Measurements from ENCODE around the gene DDAH1. TPM values are rescaled to one million over a fixed set of nuclear protein-coding genes. Genes with fewer than 3 reads are reported as not detected.

The DDAH1 gene
- polyA plus RNA-seq, 1 donor from 2014 or later, result 42.7 TPM

- Histone ChIP-seq H4K20me1 (ENCODE audit: insufficient read depth) (no peaks in the 10 kb centered on the region), H3K4me3 (ENCODE audit: low read length) (no peak overlapping the region), H3K27me3 (ENCODE audit: insufficient read depth, low read depth, low read length) (no peaks in the 10 kb centered on the region), H3K36me3 (ENCODE audit: insufficient read depth, low read length) (no peaks in the 10 kb centered on the region), H3K9me2 (ENCODE audit: insufficient read depth, low read length) (no peaks in the 10 kb centered on the region), H3K27ac (ENCODE audit: low read length) (no peak overlapping the region), H2AFZ (ENCODE audit: low read depth, low read length) (no peak overlapping the region), H3K79me2 (replicated peaks; ENCODE audit: insufficient read depth, low read length) (no peaks in the 10 kb centered on the region), H3K4me2 (ENCODE audit: low read length) (no peak overlapping the region), H3K9ac (ENCODE audit: low read length) (no peak overlapping the region), H3F3A (ENCODE audit: insufficient read depth, low read length, poor library complexity, severe bottlenecking) (no peaks in the 10 kb centered on the region), H3K9me3 (ENCODE audit: low read length) (no peaks in the 10 kb centered on the region)
- TF ChIP-seq POLR2AphosphoS5 (IDR thresholded peaks at IDR 0.05) (no peak), MXI1 (conservative IDR thresholded peaks at IDR 0.05; ENCODE audit: poor library complexity, severe bottlenecking) (no peak), EZH2 (IDR thresholded peaks at IDR 0.05; ENCODE audit: borderline replicate concordance, insufficient read depth, low read length, poor library complexity, severe bottlenecking) (no peak), TAF1 (IDR thresholded peaks at IDR 0.05; ENCODE audit: low read depth) (no peak), EP300 (conservative IDR thresholded peaks at IDR 0.05; ENCODE audit: poor library complexity, severe bottlenecking) (no peak), SMC3 (conservative IDR thresholded peaks at IDR 0.05; ENCODE audit: poor library complexity) (no peak), RAD21 (conservative IDR thresholded peaks at IDR 0.05) (no peak)
- TF ChIP-seq, protein P1, sequence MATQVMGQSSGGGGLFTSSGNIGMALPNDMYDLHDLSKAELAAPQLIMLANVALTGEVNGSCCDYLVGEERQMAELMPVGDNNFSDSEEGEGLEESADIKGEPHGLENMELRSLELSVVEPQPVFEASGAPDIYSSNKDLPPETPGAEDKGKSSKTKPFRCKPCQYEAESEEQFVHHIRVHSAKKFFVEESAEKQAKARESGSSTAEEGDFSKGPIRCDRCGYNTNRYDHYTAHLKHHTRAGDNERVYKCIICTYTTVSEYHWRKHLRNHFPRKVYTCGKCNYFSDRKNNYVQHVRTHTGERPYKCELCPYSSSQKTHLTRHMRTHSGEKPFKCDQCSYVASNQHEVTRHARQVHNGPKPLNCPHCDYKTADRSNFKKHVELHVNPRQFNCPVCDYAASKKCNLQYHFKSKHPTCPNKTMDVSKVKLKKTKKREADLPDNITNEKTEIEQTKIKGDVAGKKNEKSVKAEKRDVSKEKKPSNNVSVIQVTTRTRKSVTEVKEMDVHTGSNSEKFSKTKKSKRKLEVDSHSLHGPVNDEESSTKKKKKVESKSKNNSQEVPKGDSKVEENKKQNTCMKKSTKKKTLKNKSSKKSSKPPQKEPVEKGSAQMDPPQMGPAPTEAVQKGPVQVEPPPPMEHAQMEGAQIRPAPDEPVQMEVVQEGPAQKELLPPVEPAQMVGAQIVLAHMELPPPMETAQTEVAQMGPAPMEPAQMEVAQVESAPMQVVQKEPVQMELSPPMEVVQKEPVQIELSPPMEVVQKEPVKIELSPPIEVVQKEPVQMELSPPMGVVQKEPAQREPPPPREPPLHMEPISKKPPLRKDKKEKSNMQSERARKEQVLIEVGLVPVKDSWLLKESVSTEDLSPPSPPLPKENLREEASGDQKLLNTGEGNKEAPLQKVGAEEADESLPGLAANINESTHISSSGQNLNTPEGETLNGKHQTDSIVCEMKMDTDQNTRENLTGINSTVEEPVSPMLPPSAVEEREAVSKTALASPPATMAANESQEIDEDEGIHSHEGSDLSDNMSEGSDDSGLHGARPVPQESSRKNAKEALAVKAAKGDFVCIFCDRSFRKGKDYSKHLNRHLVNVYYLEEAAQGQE (IDR thresholded peaks at IDR 0.05; ENCODE audit: borderline replicate concordance), result no peak
- TF ChIP-seq, protein P2, sequence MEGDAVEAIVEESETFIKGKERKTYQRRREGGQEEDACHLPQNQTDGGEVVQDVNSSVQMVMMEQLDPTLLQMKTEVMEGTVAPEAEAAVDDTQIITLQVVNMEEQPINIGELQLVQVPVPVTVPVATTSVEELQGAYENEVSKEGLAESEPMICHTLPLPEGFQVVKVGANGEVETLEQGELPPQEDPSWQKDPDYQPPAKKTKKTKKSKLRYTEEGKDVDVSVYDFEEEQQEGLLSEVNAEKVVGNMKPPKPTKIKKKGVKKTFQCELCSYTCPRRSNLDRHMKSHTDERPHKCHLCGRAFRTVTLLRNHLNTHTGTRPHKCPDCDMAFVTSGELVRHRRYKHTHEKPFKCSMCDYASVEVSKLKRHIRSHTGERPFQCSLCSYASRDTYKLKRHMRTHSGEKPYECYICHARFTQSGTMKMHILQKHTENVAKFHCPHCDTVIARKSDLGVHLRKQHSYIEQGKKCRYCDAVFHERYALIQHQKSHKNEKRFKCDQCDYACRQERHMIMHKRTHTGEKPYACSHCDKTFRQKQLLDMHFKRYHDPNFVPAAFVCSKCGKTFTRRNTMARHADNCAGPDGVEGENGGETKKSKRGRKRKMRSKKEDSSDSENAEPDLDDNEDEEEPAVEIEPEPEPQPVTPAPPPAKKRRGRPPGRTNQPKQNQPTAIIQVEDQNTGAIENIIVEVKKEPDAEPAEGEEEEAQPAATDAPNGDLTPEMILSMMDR (IDR thresholded peaks at IDR 0.05; ENCODE audit: poor library complexity, severe bottlenecking), result no peak
Observed at GRCh38 chr1:85327759-85328158, 137.2 kb downstream of the DDAH1 start.

DNA sequence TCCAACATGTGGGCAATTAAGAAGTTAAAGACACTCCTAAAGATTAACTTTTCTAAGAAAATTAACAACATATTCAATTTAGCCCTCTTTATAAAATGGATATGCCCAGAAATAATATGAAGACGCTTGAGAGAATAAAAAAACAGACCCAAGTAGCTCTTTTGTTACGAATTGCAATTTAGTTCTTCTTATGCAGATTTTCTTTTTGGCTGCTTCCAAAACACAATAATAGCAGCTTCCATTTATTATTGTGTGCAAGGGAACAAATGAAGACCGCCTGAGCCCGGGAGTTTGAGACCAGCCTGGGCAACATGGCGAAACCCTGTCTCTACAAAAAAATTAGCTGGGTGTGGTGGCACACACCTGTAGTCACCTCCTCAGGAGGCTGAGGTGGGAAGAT is 138.1 kb downstream of the DDAH1 start:
- no peak for TF ChIP-seq MXI1 (conservative IDR thresholded peaks at IDR 0.05; ENCODE audit: poor library complexity, severe bottlenecking)
- TF ChIP-seq, protein P2 (IDR thresholded peaks at IDR 0.05; ENCODE audit: poor library complexity, severe bottlenecking), result no peak
- no peak for TF ChIP-seq EP300 (conservative IDR thresholded peaks at IDR 0.05; ENCODE audit: poor library complexity, severe bottlenecking)
- TF ChIP-seq RAD21 (conservative IDR thresholded peaks at IDR 0.05), result no peak
- TF ChIP-seq, protein P1 (IDR thresholded peaks at IDR 0.05; ENCODE audit: borderline replicate concordance), result no peak
- no peak for TF ChIP-seq EZH2 (IDR thresholded peaks at IDR 0.05; ENCODE audit: borderline replicate concordance, insufficient read depth, low read length, poor library complexity, severe bottlenecking)
- TF ChIP-seq POLR2AphosphoS5 (IDR thresholded peaks at IDR 0.05), result no peak
- no peak for TF ChIP-seq TAF1 (IDR thresholded peaks at IDR 0.05; ENCODE audit: low read depth)
- no peak for TF ChIP-seq SMC3 (conservative IDR thresholded peaks at IDR 0.05; ENCODE audit: poor library complexity)
- Histone ChIP-seq H4K20me1 (ENCODE audit: insufficient read depth) (no peaks in the 10 kb centered on the region), H3K27ac (ENCODE audit: low read length) (no peak overlapping the region), H3K36me3 (ENCODE audit: insufficient read depth, low read length) (no peaks in the 10 kb centered on the region), H3K79me2 (replicated peaks; ENCODE audit: insufficient read depth, low read length) (no peaks in the 10 kb centered on the region), H3K9me3 (ENCODE audit: low read length) (no peaks in the 10 kb centered on the region), H2AFZ (ENCODE audit: low read depth, low read length) (no peak overlapping the region), H3K9ac (ENCODE audit: low read length) (no peak overlapping the region), H3K27me3 (ENCODE audit: insufficient read depth, low read depth, low read length) (no peaks in the 10 kb centered on the region), H3K4me3 (ENCODE audit: low read length) (no peak overlapping the region), H3K4me2 (ENCODE audit: low read length) (no peak overlapping the region), H3K9me2 (ENCODE audit: insufficient read depth, low read length) (no peaks in the 10 kb centered on the region), H3F3A (ENCODE audit: insufficient read depth, low read length, poor library complexity, severe bottlenecking) (no peaks in the 10 kb centered on the region)

Data from neural cell (in vitro differentiated cells).